Gastrocnemius medialis (tissue), 4 donors: ENCODE data around the gene MYL12B.

Experiments used
- POLR2A ChIP-seq, 2 donors: fragments of 450-650 bp; IDR thresholded peaks; one replicate each; pipeline ENCODE4 v1.6.1; 2017; ENCODE audit warnings: antibody characterized with exemption in 2 of 2, mild to moderate bottlenecking in 2 of 2, moderate library complexity in 2 of 2
- TF ChIP-seq, protein P1 (sequence below), 5 experiments: fragments of 450-650 bp in 3 of 5; fragments of 200-600 bp in 2 of 5; sonication (generic) in 2 of 5; IDR thresholded peaks in 4 of 5; conservative IDR thresholded peaks in 1 of 5; 1 replicate in 4 of 5; 2 replicates in 1 of 5; pipeline ENCODE4 v1.5.1; 2016 to 2019; ENCODE audit warnings: antibody characterized with exemption in 5 of 5, mild to moderate bottlenecking in 3 of 5, moderate library complexity in 3 of 5

DNA sequence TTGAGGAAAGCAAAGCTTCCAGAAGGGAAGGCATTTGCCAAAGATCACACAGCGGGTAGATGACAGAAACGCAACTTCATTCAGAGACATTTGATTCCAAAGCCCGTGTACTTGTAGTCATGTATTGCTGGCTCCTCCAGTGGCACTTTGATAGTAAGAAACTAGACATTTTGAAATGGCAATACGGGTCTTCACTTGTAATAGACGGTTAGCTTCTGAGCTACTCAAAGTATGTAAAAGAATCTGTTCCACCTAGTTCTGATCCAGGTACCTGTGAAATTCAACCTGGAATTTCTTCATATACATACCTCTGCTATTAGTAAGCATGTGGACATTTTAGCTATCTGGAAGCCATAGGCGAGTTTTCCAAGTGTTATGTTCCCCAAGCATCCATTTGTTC is 40.4 kb upstream of the MYL12B start:
- TF ChIP-seq, protein P1, sequence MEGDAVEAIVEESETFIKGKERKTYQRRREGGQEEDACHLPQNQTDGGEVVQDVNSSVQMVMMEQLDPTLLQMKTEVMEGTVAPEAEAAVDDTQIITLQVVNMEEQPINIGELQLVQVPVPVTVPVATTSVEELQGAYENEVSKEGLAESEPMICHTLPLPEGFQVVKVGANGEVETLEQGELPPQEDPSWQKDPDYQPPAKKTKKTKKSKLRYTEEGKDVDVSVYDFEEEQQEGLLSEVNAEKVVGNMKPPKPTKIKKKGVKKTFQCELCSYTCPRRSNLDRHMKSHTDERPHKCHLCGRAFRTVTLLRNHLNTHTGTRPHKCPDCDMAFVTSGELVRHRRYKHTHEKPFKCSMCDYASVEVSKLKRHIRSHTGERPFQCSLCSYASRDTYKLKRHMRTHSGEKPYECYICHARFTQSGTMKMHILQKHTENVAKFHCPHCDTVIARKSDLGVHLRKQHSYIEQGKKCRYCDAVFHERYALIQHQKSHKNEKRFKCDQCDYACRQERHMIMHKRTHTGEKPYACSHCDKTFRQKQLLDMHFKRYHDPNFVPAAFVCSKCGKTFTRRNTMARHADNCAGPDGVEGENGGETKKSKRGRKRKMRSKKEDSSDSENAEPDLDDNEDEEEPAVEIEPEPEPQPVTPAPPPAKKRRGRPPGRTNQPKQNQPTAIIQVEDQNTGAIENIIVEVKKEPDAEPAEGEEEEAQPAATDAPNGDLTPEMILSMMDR (IDR thresholded peaks at IDR 0.05 in 4 of 5, conservative IDR thresholded peaks at IDR 0.05 in 1 of 5), result no peak
- TF ChIP-seq POLR2A (IDR thresholded peaks at IDR 0.05), result no peak
